ENCODE data around the gene TLDC2. TPM values are rescaled to one million over a fixed set of nuclear protein-coding genes. Genes with fewer than 3 reads are reported as not detected.

TLDC2 gene
- total RNA-seq, 2 experiments from 2014 or later: not detected

DNA sequence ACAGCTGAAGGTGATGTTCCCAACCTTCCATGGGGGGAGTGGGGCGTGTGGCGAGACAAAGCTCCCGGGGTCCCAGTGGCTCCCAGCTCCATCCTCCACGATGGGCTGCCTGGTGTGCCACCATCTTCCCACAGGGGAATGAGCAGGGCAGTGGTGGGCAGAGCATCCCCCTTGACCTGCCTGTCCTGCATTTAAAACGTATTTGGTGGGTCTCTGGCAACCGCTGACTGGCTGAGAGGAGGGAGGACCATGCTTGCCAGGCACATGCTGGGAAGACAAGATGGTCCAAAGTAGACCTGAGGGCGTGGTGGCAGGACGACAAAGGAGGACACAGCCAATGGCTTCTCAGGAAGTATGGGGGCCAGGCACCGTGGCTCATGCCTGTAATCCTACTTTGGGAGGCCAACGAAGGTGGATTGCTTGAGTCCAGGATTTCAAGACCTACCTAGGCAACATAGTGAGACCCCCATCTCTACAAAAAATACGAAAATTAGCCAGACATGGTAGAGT lies 4.9 kb downstream of the TLDC2 start:
- Mint-ChIP-seq H3K9me3 (no peaks in the 10 kb centered on the region), H3K27ac (no peak overlapping the region), H3K36me3 (ENCODE audit: low read depth) (no peaks in the 10 kb centered on the region), H3K4me1 (peaks cover 3% of the 10 kb centered on the region), H3K27me3 (no peaks in the 10 kb centered on the region), H3K4me3 (no peak overlapping the region)
- DNase-seq: no peak
- CTCF ChIA-PET: interaction anchor here (1.4 kb wide), 1 partner anchor 72 kb away, joined by 3 read pairs; no protein-coding TSS in a partner anchor
- POLR2A ChIA-PET: no interaction called here

GRCh38 chr20:36881331-36881730 lies 5.4 kb downstream of the TLDC2 start:
- ChIA-PET POLR2A (interaction anchor here (0.5 to 1.6 kb wide), 2 partner anchors 13 to 56 kb away, joined by 3 read pairs; no protein-coding TSS in a partner anchor), CTCF (interaction anchor here (0.8 kb wide), 1 partner anchor 9 kb away, joined by 3 read pairs; no protein-coding TSS in a partner anchor)
- H3K9me3 Mint-ChIP-seq: no peaks in the 10 kb centered on the region
- H3K27me3 Mint-ChIP-seq: no peaks in the 10 kb centered on the region
- H3K4me3 Mint-ChIP-seq: no peak overlapping the region
- no peak for DNase-seq
- no peak overlapping the region for H3K27ac Mint-ChIP-seq
- H3K4me1 Mint-ChIP-seq: peaks cover 3% of the 10 kb centered on the region
- no peaks in the 10 kb centered on the region for H3K36me3 Mint-ChIP-seq (ENCODE audit: low read depth)

GRCh38 chr20:36881888-36882287 lies 6.0 kb downstream of the TLDC2 start:
- DNase-seq: no peak
- no peak overlapping the region for H3K27ac Mint-ChIP-seq
- no peak overlapping the region for H3K4me3 Mint-ChIP-seq
- ChIA-PET CTCF (interaction anchor here (0.6 to 1.7 kb wide), 4 partner anchors 9 to 105 kb away, joined by 3 to 6 read pairs (median 3); a partner anchor contains a TSS), POLR2A (interaction anchor here (0.5 to 1.6 kb wide), 3 partner anchors 13 to 197 kb away, joined by 3 read pairs; no protein-coding TSS in a partner anchor)
- H3K9me3 Mint-ChIP-seq: no peaks in the 10 kb centered on the region
- peaks cover 5% of the 10 kb centered on the region for H3K4me1 Mint-ChIP-seq
- H3K36me3 Mint-ChIP-seq (ENCODE audit: low read depth): peaks cover 4% of the 10 kb centered on the region
- H3K27me3 Mint-ChIP-seq: no peaks in the 10 kb centered on the region

DNA sequence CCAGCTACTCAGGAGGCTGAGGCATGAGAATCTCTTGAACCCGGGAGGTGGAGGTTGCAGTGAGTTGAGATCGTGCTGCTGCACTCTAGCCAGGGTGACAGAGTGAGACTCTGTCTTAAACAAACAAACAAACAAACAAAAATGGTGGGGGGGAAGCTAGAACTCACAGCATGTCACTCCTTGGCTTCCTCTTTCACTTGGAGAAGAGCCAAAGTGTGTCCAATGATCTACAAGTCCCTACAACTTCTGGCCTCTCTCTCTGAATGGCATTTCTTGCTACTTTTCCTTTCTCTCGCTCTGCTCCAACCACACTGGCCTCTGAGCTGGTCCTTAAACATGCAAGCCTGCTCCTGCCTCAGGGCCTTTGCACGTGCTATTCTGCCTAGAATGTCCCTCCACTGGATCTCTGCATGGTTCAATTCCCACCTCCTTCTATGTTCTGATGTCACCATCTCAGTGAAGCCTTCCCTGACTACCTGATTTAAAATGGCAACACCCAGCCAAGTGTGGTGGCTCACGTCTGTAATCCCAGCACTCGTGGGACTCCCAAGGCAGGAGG lies 8.1 kb downstream of the TLDC2 start:
- Mint-ChIP-seq H3K36me3 (ENCODE audit: low read depth) (peaks cover 13% of the 10 kb centered on the region), H3K4me1 (peaks cover 14% of the 10 kb centered on the region), H3K27me3 (no peaks in the 10 kb centered on the region), H3K4me3 (no peak overlapping the region), H3K9me3 (no peaks in the 10 kb centered on the region), H3K27ac (no peak overlapping the region)
- CTCF ChIA-PET: interaction anchor here (1.6 to 1.7 kb wide), 2 partner anchors 76 to 91 kb away, joined by 3 to 4 read pairs; no protein-coding TSS in a partner anchor
- DNase-seq: no peak
- POLR2A ChIA-PET: no interaction called here

DNA sequence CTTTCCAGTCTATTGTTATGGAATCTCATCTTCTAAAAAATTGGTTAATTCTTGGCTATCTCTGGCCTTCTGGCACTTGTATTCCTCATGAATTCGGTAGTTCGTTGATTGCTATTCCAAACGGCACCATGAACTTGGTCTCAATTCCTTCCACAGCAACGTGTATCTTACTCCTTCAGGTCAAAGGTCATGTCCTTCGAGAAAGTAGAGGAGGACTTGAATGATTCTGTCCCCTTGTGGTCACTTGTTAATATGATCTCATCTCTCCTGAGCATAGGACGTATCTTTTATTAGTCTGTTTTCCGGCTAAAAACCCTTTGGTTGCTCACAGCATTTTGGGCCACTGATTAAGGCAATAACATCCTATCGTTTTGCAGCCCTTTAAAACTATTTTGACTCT lies 9.4 kb downstream of the TLDC2 start:
- Mint-ChIP-seq H3K4me3 (no peak overlapping the region), H3K27ac (no peak overlapping the region), H3K36me3 (ENCODE audit: low read depth) (peaks cover 25% of the 10 kb centered on the region), H3K9me3 (no peaks in the 10 kb centered on the region), H3K27me3 (no peaks in the 10 kb centered on the region), H3K4me1 (peaks cover 14% of the 10 kb centered on the region)
- DNase-seq: no peak
- CTCF ChIA-PET: no interaction called here
- POLR2A ChIA-PET: no interaction called here

- H3K9me3 Mint-ChIP-seq: no peaks in the 10 kb centered on the region
- H3K27me3 Mint-ChIP-seq: no peaks in the 10 kb centered on the region
- no peak overlapping the region for H3K27ac Mint-ChIP-seq
- POLR2A ChIA-PET: interaction anchor here (0.8 kb wide), 1 partner anchor 114 kb away, joined by 3 read pairs; the partner anchor contains the start of gene DSN1
- DNase-seq: peak; percentile 82
- no peak overlapping the region for H3K4me3 Mint-ChIP-seq
- peaks cover 11% of the 10 kb centered on the region for H3K4me1 Mint-ChIP-seq
- CTCF ChIA-PET: interaction anchor here (0.5 to 2.1 kb wide), 12 partner anchors 8 to 1503 kb away, joined by 3 to 8 read pairs (median 3); partner anchors contain the start of genes DSN1 and SLA2
- H3K36me3 Mint-ChIP-seq (ENCODE audit: low read depth): peaks cover 38% of the 10 kb centered on the region
These were observed 11.2 kb downstream of the TLDC2 start for GRCh38 chr20:36886859-36887751.

DNA sequence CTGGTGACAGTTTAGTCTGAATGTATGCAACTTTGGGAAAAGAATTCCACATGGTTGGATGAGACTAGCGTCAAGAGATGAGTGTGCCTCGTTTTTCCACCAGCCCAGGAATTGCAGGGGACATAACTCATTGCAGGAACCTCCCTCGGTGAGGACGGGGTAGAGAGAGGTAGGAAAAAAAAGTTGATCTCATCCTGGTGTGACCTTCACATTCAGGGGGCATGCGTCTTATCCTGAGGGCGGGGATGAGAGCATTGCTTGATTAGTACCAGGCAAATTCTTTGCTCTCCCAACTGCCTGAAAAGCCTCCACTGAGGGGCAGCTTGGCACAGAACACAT lies 11.8 kb downstream of the TLDC2 start:
- Mint-ChIP-seq H3K4me3 (no peak overlapping the region), H3K4me1 (peaks cover 11% of the 10 kb centered on the region), H3K27ac (no peak overlapping the region), H3K36me3 (ENCODE audit: low read depth) (peaks cover 44% of the 10 kb centered on the region), H3K9me3 (no peaks in the 10 kb centered on the region), H3K27me3 (no peaks in the 10 kb centered on the region)
- DNase-seq: no peak
- CTCF ChIA-PET: interaction anchor here (0.6 to 2.1 kb wide), 2 partner anchors 114 to 1504 kb away, joined by 3 to 4 read pairs; partner anchors contain the start of gene DSN1
- POLR2A ChIA-PET: interaction anchor here (0.8 to 1.2 kb wide), 2 partner anchors 9 to 114 kb away, joined by 3 read pairs; partner anchors contain the start of gene DSN1

DNA sequence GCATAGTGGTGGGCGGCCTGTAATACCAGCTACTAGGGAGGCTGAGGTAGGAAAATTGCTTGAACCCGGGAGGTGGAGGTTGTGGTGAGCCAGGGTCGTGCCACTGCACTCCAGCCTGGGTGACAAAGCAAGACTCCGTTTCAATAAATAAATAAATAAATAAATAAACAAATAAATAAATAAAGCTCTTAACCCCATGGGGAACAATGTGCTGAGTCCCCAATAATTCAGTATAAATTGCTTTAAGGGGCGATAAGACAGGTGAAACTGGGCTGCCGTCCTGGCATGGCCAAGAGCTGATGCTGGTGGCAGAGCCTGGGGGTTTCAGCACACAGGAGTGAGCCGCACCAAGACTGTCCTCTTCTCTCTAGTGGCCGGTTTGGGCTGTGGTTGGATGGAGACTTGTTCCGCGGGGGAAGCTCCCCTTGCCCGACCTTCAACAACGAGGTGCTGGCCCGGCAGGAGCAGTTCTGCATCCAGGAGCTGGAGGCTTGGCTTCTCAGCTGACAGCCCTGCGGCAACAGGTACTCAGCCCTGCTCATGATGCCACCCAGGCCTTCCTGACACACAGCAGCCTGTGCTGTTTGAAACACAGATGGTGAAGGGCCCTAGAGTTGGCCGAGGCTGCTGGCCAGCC lies 13.1 kb downstream of the TLDC2 start:
- no peaks in the 10 kb centered on the region for H3K27me3 Mint-ChIP-seq
- ChIA-PET POLR2A (interaction anchor here (0.6 to 1.2 kb wide), 4 partner anchors 8 to 31 kb away, joined by 3 read pairs; no protein-coding TSS in a partner anchor), CTCF (interaction anchor here (0.7 to 1.3 kb wide), 4 partner anchors 13 to 222 kb away, joined by 3 to 4 read pairs (median 3); a partner anchor contains a TSS)
- peaks cover 11% of the 10 kb centered on the region for H3K4me1 Mint-ChIP-seq
- peaks cover 57% of the 10 kb centered on the region for H3K36me3 Mint-ChIP-seq (ENCODE audit: low read depth)
- DNase-seq: no peak
- H3K9me3 Mint-ChIP-seq: no peaks in the 10 kb centered on the region
- no peak overlapping the region for H3K4me3 Mint-ChIP-seq
- H3K27ac Mint-ChIP-seq: no peak overlapping the region

GRCh38 chr20:36890586-36890985 lies 14.6 kb downstream of the TLDC2 start:
- no peak for DNase-seq
- Mint-ChIP-seq H3K27ac (no peak overlapping the region), H3K27me3 (no peaks in the 10 kb centered on the region), H3K36me3 (ENCODE audit: low read depth) (peaks cover 67% of the 10 kb centered on the region), H3K4me3 (no peak overlapping the region), H3K9me3 (no peaks in the 10 kb centered on the region), H3K4me1 (peaks cover 14% of the 10 kb centered on the region)
- ChIA-PET CTCF (interaction anchor here (0.6 kb wide), 2 partner anchors 111 to 278 kb away, joined by 3 read pairs; no protein-coding TSS in a partner anchor), POLR2A (no interaction called here)

DNA sequence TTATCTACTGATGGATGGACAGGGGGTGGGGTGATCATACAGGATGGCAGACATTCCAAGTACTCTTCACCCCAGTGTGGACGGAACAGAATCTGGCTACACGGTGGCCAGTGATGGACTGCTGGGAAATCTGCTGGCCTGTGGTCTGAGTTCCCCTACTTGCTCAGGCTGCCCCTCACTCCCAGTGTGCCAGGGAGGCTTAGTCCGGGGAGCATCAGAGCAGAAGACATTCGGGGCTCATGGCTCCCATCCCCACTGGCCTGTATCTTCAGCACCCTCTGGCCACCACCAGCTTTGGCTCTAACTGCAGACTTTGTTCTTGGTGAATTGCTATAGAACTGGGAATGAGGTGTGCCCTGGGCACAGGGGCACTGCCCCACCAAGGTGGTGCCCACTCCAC lies 15.3 kb downstream of the TLDC2 start:
- H3K9me3 Mint-ChIP-seq: no peaks in the 10 kb centered on the region
- H3K36me3 Mint-ChIP-seq (ENCODE audit: low read depth): peaks cover 73% of the 10 kb centered on the region
- no peak for DNase-seq
- peaks cover 14% of the 10 kb centered on the region for H3K4me1 Mint-ChIP-seq
- POLR2A ChIA-PET: no interaction called here
- H3K27me3 Mint-ChIP-seq: no peaks in the 10 kb centered on the region
- H3K4me3 Mint-ChIP-seq: no peak overlapping the region
- H3K27ac Mint-ChIP-seq: no peak overlapping the region
- CTCF ChIA-PET: no interaction called here

DNA sequence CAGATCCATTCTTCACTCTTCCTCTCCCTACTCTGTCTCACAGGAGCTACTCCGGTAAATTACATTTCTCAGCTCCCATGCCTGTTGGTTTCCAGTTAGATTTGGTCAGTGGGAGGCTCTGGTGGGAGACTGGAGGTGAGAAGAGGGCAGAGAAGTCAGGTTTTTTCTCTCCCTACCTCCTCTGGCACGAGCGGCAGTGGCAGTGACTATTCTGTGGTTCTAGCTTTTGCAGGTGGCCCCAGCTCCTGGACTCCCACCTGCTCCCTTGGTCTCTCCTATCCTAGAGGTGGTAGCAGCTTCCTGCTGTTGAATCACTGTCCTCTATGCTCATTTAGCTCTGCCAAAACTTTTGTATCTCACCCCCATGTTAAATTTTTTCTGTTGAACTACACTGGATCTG lies 17.9 kb downstream of the TLDC2 start:
- H3K9me3 Mint-ChIP-seq: no peaks in the 10 kb centered on the region
- no peak for DNase-seq
- no peak overlapping the region for H3K4me3 Mint-ChIP-seq
- no peak overlapping the region for H3K27ac Mint-ChIP-seq
- peaks cover 85% of the 10 kb centered on the region for H3K36me3 Mint-ChIP-seq (ENCODE audit: low read depth)
- ChIA-PET POLR2A (interaction anchor here (1.5 kb wide), 1 partner anchor 15 kb away, joined by 5 read pairs; no protein-coding TSS in a partner anchor), CTCF (interaction anchor here (1.3 kb wide), 1 partner anchor 25 kb away, joined by 4 read pairs; no protein-coding TSS in a partner anchor)
- no peaks in the 10 kb centered on the region for H3K27me3 Mint-ChIP-seq
- peaks cover 9% of the 10 kb centered on the region for H3K4me1 Mint-ChIP-seq

DNA sequence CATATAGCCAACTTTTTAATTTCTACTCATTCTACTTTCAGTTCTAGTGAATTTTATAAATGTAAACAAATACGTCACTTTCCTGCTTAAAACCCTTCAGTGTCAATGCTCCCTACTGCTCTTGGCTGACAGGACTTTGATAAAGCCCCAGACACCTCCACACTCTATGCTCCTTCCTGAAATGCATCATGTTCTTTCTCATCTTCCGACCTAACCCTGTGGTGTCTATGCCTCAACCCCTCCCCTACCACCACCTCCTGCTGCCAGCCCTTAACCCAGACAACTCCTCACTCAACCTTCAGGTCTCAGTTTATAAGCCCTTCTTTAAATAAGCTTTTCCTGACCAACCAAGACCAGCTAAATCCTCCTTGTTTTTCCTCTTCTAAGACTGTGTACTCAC lies 19.1 kb downstream of the TLDC2 start:
- ChIA-PET CTCF (interaction anchor here (0.8 kb wide), 1 partner anchor 8 kb away, joined by 3 read pairs; no protein-coding TSS in a partner anchor), POLR2A (interaction anchor here (0.9 kb wide), 1 partner anchor 42 kb away, joined by 3 read pairs; no protein-coding TSS in a partner anchor)
- no peak for DNase-seq
- no peaks in the 10 kb centered on the region for H3K9me3 Mint-ChIP-seq
- H3K4me3 Mint-ChIP-seq: no peak overlapping the region
- H3K27ac Mint-ChIP-seq: peak overlapping the region; percentile 60
- no peaks in the 10 kb centered on the region for H3K27me3 Mint-ChIP-seq
- peaks cover 87% of the 10 kb centered on the region for H3K36me3 Mint-ChIP-seq (ENCODE audit: low read depth)
- H3K4me1 Mint-ChIP-seq: peaks cover 10% of the 10 kb centered on the region
